HepG2 (cell line): Measurements from ENCODE around the gene NOTCH2. TPM values are rescaled to one million over a fixed set of nuclear protein-coding genes. Genes with fewer than 3 reads are reported as not detected.

Source experiments
- ATAC-seq: fragments of 200-7000 bp; cut with Tn5 transposase; 3 replicates; pipeline ENCODE4 v1.9.1; 2020; ENCODE audit warnings: mild to moderate bottlenecking, moderate library complexity
- BruUV-seq: library from RNA; stranded (reverse); fragments of 400-500 nt; replicated peaks from 2 replicates; lab custom pipeline; 2021; lab: Mats Ljungman, UMichigan
- CTCF ChIA-PET: fragments of 300-600 bp; formaldehyde crosslinking; extraction: SDS; loops from one replicate; lab custom pipeline; 2021; ENCODE audit warnings: low total read pairs, inconsistent platforms, low intra/inter-chr PET ratio; lab: Yijun Ruan, JAX
- POLR2A ChIA-PET: fragments of 350-600 bp; sonication (Branson Sonifier 250); formaldehyde crosslinking; loops from one replicate; lab custom pipeline; 2020; ENCODE audit warnings: antibody characterized with exemption, inconsistent platforms; lab: Yijun Ruan, JAX
- DNase-seq: peaks from one replicate; pipeline ENCODE4 v3.0.0-alpha.2; 2015; ENCODE audit warnings: low spot score
- FAIRE-seq: peaks from 3 replicates; lab custom pipeline; 2011; peaks lifted over from hg19 to GRCh38; lab: Jason Lieb, UNC
- H2AFZ ChIP-seq: one replicate; pipeline ENCODE4 v1.6.1; 2011; ENCODE audit warnings: low read length, inconsistent platforms
- H3K27ac ChIP-seq: fragments of 300-600 bp; 3 replicates; pipeline ENCODE4 v1.8.0; 2011; ENCODE audit warnings: mixed run types, mild to moderate bottlenecking, mixed read lengths, low read length, inconsistent platforms; ENCODE audit not compliant: insufficient read depth; ENCODE audit errors: extremely low read length
- H3K27me3 ChIP-seq, 2 experiments: fragments of 200-600 bp in 1 of 2; 2 replicates in 1 of 2; 3 replicates in 1 of 2; pipeline versions ENCODE4 v1.6.0 to v1.8.0; 2011; ENCODE audit warnings: low read length in 2 of 2, mild to moderate bottlenecking in 2 of 2, moderate library complexity in 2 of 2, inconsistent platforms in 1 of 2; ENCODE audit not compliant: insufficient read depth in 2 of 2, control insufficient read depth in 1 of 2
- H3K36me3 ChIP-seq, 2 experiments: fragments of 200-600 bp in 1 of 2; replicated peaks in 1 of 2; 2 replicates in 1 of 2; 3 replicates in 1 of 2; pipeline versions ENCODE4 v1.5.1 to v1.8.0; 2011; ENCODE audit warnings: low read length in 2 of 2, inconsistent platforms in 1 of 2; ENCODE audit not compliant: insufficient read depth in 2 of 2, control insufficient read depth in 1 of 2
- H3K4me1 ChIP-seq: 2 replicates; pipeline ENCODE4 v1.5.1; 2012; ENCODE audit warnings: low read length, inconsistent platforms; ENCODE audit not compliant: insufficient read depth
- H3K4me2 ChIP-seq: 2 replicates; pipeline ENCODE4 v1.6.0; 2011; ENCODE audit warnings: low read depth, low read length, inconsistent platforms
- H3K4me3 ChIP-seq, 3 experiments: fragments of 200-600 bp in 1 of 3; sonication (generic), shearing (Covaris generic) in 1 of 3; replicated peaks in 1 of 3; 2 replicates each; pipeline ENCODE4 v1.5.1; 2011 to 2016; ENCODE audit warnings: low read length in 3 of 3, inconsistent platforms in 2 of 3, low read depth in 2 of 3, mild to moderate bottlenecking in 2 of 3, control low read depth in 1 of 3, mixed read lengths in 1 of 3; ENCODE audit not compliant: insufficient read depth in 1 of 3
- H3K79me2 ChIP-seq: one replicate; pipeline ENCODE4 v1.6.1; 2011; ENCODE audit warnings: low read length, inconsistent platforms; ENCODE audit not compliant: insufficient read depth
- H3K9ac ChIP-seq: 2 replicates; pipeline ENCODE4 v1.6.0; 2011; ENCODE audit warnings: mild to moderate bottlenecking, low read depth, low read length, inconsistent platforms; ENCODE audit not compliant: insufficient read depth
- H3K9me3 ChIP-seq: 2 replicates; pipeline ENCODE4 v1.5.1; 2012; ENCODE audit warnings: mild to moderate bottlenecking, low read length
- H4K20me1 ChIP-seq: 2 replicates; pipeline ENCODE4 v1.6.0; 2011; ENCODE audit warnings: inconsistent platforms, mild to moderate bottlenecking, low read length, moderate library complexity; ENCODE audit not compliant: insufficient read depth
- HNF1A ChIP-seq, 2 experiments: sonication (generic) in 1 of 2; formaldehyde crosslinking in 1 of 2; IDR thresholded peaks; 2 replicates each; pipeline versions ENCODE4 v1.4.0 to v1.6.1; 2016 to 2020; ENCODE audit warnings: borderline replicate concordance in 1 of 2, low read depth in 1 of 2, mild to moderate bottlenecking in 1 of 2, missing genetic modification reagents in 1 of 2
- KLF6 ChIP-seq: IDR thresholded peaks from 2 replicates; pipeline ENCODE4 v1.8.0; 2016; ENCODE audit warnings: missing biosample characterization, missing genetic modification reagents
- RAD21 ChIP-seq: fragments of 450-650 bp; formaldehyde crosslinking; IDR thresholded peaks from 2 replicates; pipeline ENCODE4 v1.5.0; 2020; ENCODE audit warnings: mild to moderate bottlenecking
- RFXAP ChIP-seq: sonication (generic); formaldehyde crosslinking; IDR thresholded peaks from 2 replicates; pipeline ENCODE4 v1.4.0; 2020; ENCODE audit warnings: missing genetic modification reagents, borderline replicate concordance
- TERF1 ChIP-seq: sonication (generic); formaldehyde crosslinking; IDR thresholded peaks from 2 replicates; pipeline ENCODE4 v1.8.0; 2022; ENCODE audit warnings: mild to moderate bottlenecking, missing genetic modification reagents, moderate library complexity
- TP53 ChIP-seq: sonication (generic); formaldehyde crosslinking; conservative IDR thresholded peaks from 2 replicates; pipeline ENCODE4 v1.4.0; 2020; ENCODE audit warnings: missing genetic modification reagents
- ZNF318 ChIP-seq: sonication (generic); formaldehyde crosslinking; IDR thresholded peaks from 2 replicates; pipeline ENCODE4 v1.4.0; 2020; ENCODE audit warnings: mild to moderate bottlenecking, missing genetic modification reagents
- ZNF367 ChIP-seq: sonication (generic); formaldehyde crosslinking; IDR thresholded peaks from 2 replicates; pipeline ENCODE4 v1.4.0; 2020; ENCODE audit warnings: missing genetic modification reagents, borderline replicate concordance
- ZNF468 ChIP-seq: sonication (generic); formaldehyde crosslinking; IDR thresholded peaks from 2 replicates; pipeline ENCODE4 v1.8.0; 2022; ENCODE audit warnings: mild to moderate bottlenecking, moderate library complexity, missing genetic modification reagents
- ZNF607 ChIP-seq: sonication (generic); formaldehyde crosslinking; IDR thresholded peaks from 2 replicates; pipeline ENCODE4 v1.5.1; 2020; ENCODE audit warnings: missing genetic modification reagents, mild to moderate bottlenecking, borderline replicate concordance
- ZSCAN22 ChIP-seq: sonication (generic); formaldehyde crosslinking; IDR thresholded peaks from 2 replicates; pipeline ENCODE4 v1.4.0; 2020; ENCODE audit warnings: mild to moderate bottlenecking, missing genetic modification reagents
- in situ Hi-C: cut with HindIII; loops from 2 replicates; pipeline ENCODE4 v1.10.0; 2017; ENCODE audit warnings: low pct_unique_long_range_greater_than_20kb; ENCODE audit not compliant: extremely low pct_ligation_motif_present
- intact Hi-C: fragments of 100-400 bp; cut with micrococcal nuclease; formaldehyde crosslinking; loops from one replicate; pipeline ENCODE4 v1.10.0; 2022; ENCODE audit not compliant: unreplicated experiment
- polyA plus RNA-seq, 8 experiments: library from polyadenylated mRNA; depleted of rRNA in 3 of 8; stranded (reverse) in 7 of 8; unstranded in 1 of 8; fragments of >200 nt; fragmentation: Illumina TruSeq in 4 of 8; extraction: Trizol in 4 of 8; gene quantifications; 2 replicates each; pipeline versions ENCODE4 v1.2.1 to v1.2.3, GENCODE V29; 2011 to 2016; ENCODE audit warnings: low read depth in 4 of 8, missing spikeins in 1 of 8, mixed read lengths in 1 of 8; ENCODE audit not compliant: insufficient read depth in 1 of 8
- total RNA-seq, 5 experiments: library from RNA; depleted of rRNA; stranded (reverse); fragments of >200 nt; fragmentation: Illumina TruSeq; extraction: Trizol; gene quantifications; 2 replicates each; pipeline ENCODE4 v1.2.3, GENCODE V29; 2016; ENCODE audit warnings: low read depth in 1 of 5

Gene NOTCH2
- total and polyA plus RNA-seq, 2 of the 13 experiments (the other 11 are each of a cell fraction or from before 2014, with no cell fraction given), result 4.0 to 11.4 TPM

GRCh38 chr1:119940697-119941096, 128.8 kb downstream of the NOTCH2 start:
- H3K4me2 ChIP-seq, result no peak overlapping the region
- no peak overlapping the region for H2AFZ ChIP-seq
- H3K36me3 ChIP-seq, result peaks cover 2 to 20% of the 10 kb centered on the region in 2 experiments; a peak in 4 of 5 replicates
- no peak overlapping the region for H3K9ac ChIP-seq
- ATAC-seq (no peak), DNase-seq (no peak), FAIRE-seq (no peak)
- in situ Hi-C loops, result no loop called here
- H3K79me2 ChIP-seq, result no peaks in the 10 kb centered on the region
- no peaks in the 10 kb centered on the region for H3K27me3 ChIP-seq
- no TSS peak for BruUV-seq
- H3K9me3 ChIP-seq, result no peaks in the 10 kb centered on the region
- CTCF ChIA-PET, result no interaction called here
- H4K20me1 ChIP-seq, result no peaks in the 10 kb centered on the region
- H3K27ac ChIP-seq, result no peak overlapping the region
- POLR2A ChIA-PET, result no interaction called here
- intact Hi-C loops, result no loop called here
- H3K4me1 ChIP-seq, result no peaks in the 10 kb centered on the region
- no peak overlapping the region for H3K4me3 ChIP-seq
- TF ChIP-seq KLF6 (CRISPR knock-in tag) (no peak), TP53 (CRISPR knock-in tag) (no peak), ZNF318 (CRISPR knock-in tag) (no peak), RFXAP (no peak), ZSCAN22 (CRISPR knock-in tag) (no peak), ZNF367 (CRISPR knock-in tag) (no peak), RAD21 (CRISPR knock-in tag) (no peak), ZNF468 (CRISPR knock-in tag) (no peak), HNF1A (IDR thresholded peaks at IDR 0.05; ENCODE audit: low read depth) (no peak), HNF1A (CRISPR knock-in tag; IDR thresholded peaks at IDR 0.05; ENCODE audit: borderline replicate concordance) (no peak), ZNF607 (CRISPR knock-in tag) (no peak), TERF1 (CRISPR knock-in tag) (no peak)
